GM18868 (cell line): ENCODE results near the gene CNRIP1.
A peak's percentile ranks its signal among the peaks of the same experiment; 100 is the strongest.
"Not testable (repeated sequence)": the region's sequence is repeated elsewhere in the genome, so short reads cannot be mapped to it uniquely, and the experiment has no call there.

Source experiments
- ATAC-seq: cut with Tn5 transposase; IDR thresholded peaks from one replicate; pipeline ENCODE4 v1.9.1; 2021; ENCODE audit warnings: mild to moderate bottlenecking, moderate library complexity; ENCODE audit not compliant: unreplicated experiment

Gene CNRIP1

DNA sequence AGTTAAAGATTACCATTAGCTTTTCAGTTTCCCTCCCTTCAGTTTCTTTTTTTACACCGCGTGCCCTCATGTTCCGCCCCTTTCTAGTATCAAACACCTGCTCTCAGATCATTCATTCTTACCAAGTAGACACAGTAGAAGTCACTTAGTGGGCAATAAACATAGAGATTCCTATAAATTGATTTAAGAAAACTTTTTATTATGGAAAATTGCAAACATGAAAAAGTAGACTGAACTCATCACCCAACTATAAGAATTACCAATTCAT is 21.2 kb upstream of the CNRIP1 start:
- ATAC-seq, result no peak

DNA sequence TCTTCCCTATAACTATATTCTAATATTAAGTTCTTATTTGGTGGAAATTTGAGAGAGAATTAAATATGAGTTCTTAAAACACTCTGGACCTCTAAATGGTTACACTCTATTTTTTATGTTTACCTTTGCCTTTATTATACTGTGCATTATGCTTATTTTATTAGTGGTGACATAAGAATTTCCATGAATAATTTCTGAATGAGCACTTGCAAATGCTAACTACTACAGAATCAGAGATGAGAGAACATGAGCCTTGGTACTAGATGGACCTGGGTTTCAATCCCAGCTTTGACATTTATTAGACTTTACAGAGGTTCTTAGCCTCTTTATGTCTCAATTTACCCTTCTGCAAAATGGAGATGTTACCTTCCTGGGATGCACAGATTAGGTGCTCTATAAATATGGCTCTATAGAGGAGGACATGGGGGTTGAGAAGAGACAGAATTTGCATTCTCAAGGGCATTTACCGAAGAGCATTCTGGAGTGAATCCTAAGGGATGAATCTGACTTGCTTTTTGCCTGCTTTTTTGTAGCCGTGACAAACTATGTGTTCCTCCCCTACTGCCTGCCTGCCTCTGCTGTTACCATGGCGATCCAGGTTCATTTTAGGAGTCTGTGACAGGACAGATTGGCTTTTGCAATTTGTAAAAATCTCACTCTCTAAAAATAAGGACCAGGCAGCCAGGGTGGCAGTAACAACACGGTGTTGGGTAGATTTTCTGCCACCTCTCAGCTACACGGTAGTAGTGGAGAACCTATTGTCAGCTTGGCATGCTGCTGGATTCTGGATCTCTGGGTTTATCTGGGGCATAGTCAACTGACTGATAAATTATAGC is 20.7 kb upstream of the CNRIP1 start:
- no peak for ATAC-seq

DNA sequence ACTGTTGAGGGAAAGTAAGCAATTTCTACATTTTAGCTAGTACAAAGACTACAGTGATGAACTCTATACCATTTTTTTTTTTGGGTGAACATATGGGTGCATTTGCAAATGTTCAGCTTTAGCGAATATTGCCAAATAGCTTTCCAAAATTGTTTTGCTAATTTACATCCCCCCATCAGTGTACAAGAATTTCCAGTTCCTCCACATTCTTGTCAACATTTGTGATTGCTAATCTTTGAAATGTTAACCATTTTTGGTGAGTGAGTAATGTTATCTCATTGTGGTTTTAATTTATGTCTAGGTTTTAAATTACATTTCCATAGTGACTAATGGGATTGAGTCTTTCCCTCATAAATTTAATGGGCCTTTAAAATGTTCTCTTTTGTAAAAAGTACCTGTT is 16.4 kb upstream of the CNRIP1 start:
- ATAC-seq, result no peak

DNA sequence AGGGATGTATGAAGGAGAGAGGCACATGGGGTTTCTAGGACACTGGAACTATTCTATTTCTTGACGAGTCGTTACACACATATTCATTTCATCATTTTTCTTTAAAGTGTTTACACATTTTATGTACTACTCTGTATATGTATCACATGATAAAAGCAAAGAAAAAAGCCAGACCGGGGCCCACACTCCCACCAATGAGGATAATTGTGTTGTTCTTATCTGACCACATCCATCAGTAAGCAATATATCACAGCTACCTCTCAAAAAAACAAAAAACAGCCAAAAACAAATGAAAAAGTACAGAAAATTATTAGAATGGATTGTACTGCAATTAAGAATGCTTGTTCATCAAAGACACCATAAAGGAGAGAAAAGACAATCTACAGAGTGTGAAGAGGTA is 14.2 kb upstream of the CNRIP1 start:
- no peak for ATAC-seq

DNA sequence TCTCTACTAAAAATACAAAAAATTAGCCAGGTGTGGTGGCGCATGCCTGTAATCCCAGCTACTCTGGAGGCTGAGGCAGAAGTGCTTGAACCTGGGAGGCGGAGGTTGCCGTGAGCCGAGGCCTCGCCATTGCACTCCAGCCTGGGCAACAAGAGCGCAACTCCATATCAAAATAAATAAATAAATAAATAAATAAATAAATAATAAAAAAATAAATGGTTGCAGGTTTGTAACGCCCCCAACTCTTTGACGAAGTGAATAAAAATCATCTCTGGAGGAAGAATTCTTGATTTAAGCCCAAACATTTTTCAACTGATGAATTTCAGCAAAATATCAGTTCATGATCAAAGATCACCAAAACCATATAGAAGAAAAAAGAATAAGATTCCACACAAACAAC is 13.3 kb upstream of the CNRIP1 start:
- ATAC-seq, result no peak

DNA sequence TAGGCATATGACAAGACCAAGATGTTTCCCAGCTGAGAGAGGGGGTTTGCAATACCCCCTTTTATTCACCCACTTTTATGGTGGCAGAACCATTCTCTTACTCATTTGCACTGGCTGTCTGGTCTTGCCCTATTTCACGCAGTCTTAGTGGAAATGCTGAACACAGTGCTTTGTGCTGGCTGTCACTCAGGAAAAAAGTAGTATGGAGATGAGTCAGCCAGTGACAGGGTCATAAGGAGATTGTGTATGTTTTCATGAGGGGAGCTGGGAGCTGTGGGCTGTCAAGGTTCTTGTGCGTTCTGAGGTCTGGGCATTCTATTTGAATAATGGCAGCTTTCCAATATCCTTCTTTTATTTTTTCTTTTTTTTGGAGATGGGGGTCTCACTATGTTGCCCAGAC is 10.9 kb upstream of the CNRIP1 start:
- peak; percentile 69 for ATAC-seq

DNA sequence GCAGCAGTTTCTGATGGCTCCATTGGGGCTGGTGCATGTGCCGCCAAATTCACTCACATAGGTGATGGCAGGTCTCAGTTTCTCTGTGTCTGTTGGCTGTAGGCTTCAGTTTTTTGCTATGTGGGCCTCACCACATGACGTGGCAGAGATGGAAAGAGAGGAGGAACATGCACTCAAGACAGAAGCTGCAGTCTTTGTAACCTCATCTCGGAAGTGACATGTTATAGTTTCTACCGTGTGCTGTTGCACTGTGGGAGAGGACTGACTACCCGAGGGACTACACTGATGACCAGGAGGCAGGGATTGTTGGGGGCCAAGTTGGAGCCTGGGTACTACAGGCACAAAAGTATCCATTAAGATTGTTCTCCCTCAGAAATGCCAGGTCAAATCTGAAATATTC is 9.2 kb upstream of the CNRIP1 start:
- ATAC-seq, result no peak

DNA sequence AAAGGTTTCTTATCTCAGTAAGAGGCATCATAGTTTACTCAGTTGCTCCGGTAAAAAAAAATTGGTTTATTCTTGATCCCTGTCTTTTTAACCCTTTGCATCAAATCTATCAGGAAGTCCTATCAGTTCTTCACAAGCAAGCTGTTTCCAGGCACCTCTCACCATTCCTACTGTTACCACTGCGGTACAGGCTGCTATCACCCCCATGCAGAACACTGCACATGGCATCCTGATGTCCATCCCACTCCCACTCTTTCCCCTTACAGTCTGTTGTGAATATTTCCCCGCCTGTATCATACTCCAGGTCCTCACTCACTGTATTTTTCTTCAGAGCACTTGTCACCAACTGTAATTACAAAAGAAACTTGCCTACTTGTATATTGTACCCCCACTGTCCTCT is 5.3 kb upstream of the CNRIP1 start:
- no peak for ATAC-seq

DNA sequence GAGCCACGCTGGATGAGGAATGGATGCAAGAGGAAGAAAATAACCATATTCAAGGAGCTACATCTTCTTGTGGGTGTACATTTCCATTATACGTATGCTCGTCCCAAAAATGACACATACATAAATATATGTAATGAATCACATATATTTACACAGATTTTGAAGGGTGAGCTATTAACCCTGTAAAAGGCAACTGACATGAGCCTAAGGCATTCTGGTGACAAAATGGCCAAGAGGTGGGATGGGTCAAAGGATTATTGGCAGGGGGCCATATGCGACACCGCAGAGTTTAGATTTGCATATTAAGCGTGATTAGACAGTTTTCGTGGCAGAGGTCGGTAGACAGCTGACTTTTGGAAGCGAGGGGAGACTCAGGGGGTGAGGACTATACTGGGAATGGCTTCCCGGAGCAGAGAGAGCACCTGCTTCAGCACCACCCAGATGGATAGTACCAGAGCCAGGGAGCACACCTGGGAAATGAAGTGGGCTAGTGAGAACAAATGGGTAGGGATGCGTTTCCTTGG is 431 bp upstream of the CNRIP1 start:
- no peak for ATAC-seq

DNA sequence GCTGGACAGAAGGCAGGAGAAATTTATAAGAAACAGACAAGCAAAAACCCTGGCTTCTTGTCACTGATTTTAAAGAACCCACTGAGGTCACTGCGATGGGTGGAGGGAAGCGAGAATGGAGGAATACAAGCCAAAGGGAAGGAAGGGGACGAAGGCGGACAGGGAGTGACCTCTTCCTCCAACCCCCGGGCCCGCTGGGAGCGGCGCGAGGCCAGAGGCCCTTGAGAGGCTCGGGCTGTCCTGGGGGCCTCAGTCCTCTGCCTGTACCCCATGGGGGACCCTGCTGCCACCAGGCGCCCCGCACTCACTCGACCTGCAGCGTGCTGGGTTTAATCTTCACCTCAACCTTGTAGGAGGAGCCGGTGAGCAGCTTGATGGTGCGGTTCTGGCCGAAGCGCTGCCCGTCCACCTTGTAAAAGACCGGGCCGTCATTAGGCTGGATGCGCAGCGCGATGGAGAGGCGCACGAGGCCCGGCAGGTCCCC is 793 bp downstream of the CNRIP1 start:
- no peak for ATAC-seq

DNA sequence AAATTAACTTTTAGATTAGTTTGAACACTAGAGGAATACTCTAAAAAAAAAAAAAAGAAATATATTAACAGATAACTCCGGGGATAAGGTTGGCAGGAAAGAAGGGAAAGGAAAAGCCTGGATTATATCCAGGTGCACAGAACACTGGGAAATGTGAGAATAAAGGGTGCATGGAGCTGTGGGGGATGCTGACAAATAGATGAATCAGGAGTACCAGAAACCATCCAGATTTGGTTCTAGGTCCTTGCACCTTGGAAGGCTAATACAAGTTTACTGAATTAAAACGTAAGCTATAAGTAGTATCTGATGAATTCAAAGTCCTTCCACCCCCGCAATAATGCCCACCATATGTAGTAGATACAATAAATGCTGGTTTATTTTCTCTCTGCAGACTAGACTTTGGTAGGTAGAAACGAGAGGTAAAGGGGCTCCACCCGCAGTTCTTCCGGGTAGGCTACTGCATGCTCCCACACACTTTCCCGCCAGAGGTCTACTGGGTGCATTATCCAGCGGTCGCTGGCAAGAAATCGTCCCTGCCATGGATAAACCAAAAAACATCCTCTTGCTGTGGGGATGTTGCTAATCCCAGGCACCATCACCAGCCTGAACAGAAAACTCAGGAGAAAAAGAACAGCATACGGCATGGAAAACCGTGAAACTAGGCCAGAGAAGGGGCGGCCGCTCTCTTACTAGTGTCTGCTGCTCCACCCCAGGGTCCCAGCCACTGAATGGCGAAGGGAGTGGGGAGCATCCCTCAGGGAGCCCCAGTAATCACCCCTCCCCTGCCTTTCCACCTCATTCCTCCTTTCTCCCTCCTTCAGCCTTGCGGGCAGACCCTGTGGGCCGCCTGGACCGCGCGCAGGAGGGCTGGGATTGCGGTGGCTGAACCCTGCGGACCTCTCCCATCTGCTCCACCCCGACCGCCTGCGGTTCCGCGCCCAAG is 1.5 kb downstream of the CNRIP1 start:
- no peak for ATAC-seq

DNA sequence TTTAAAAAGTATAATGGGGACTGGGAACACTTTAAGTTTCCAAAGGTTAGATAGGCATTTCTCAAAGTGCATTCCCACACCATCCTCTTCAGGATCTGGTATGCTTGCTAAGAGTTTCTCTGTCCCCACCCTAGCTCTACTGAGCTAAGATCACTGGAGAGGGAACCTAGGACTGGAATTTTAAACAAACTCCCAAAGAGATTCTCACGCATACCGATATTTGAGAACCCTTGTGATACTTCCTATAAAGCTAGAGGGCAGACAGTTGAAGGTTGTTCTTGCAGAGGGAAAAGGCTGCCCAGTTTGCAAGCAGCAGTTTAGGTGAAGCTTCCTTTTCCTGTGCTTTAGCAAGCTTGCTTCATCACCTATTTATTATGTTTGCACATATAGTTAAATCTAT is 3.6 kb downstream of the CNRIP1 start:
- no peak for ATAC-seq

DNA sequence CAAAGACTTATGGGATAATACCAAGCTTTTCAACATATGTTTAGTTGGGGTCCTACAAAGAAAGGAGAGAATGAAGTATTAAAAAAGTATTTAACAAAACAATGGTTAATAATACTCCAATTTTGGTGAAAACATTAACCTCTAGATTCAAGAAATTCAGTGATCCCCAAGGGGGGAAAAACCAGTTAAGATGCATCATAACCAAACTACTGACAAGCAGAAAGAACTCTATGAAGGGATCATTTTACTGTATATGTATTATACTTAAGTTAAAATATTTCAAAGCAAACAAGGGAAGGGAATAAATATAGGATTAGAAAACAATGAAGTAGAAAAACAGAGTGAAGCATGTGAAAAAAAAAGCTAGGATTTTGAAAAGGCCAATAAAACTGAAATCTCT is 8.7 kb downstream of the CNRIP1 start:
- ATAC-seq, result no peak

DNA sequence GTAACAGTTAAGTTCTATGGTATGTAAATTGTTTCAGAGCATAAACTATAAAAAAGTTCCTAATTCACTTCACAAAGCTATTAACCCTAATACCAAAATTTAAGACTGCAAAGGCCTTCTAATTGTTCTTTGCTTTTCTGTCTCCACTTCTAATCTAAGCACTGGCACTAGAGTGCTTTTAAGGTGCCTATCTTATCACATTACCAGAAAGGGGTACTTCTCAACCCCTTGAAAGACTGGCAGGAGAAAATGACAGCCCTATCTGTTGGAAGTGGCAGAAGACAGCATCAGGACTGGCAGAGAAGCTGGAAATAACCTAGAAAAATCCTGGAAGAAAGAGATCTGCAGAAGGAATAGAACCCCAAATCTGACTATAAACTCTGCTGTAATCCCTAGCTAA is 10.3 kb downstream of the CNRIP1 start:
- ATAC-seq, result no peak

DNA sequence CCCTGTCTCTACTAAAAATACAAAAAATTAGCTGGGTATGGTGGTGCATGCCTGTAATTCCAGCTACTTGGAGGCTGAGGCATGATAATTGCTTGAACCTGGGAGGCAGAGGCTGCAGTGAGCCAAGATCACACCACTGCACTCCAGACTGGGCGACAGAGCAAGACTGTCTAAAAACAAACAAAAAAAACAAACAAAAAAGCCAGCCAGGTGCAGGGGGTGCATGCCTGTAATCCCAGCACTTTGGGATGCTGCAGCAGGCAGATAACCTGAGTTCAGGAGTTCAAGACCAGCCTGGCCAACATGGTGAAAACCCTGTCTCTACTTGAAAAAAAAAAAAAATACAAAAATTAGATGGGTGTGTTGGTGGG is 15.9 kb downstream of the CNRIP1 start:
- ATAC-seq, result not testable (repeated sequence)

DNA sequence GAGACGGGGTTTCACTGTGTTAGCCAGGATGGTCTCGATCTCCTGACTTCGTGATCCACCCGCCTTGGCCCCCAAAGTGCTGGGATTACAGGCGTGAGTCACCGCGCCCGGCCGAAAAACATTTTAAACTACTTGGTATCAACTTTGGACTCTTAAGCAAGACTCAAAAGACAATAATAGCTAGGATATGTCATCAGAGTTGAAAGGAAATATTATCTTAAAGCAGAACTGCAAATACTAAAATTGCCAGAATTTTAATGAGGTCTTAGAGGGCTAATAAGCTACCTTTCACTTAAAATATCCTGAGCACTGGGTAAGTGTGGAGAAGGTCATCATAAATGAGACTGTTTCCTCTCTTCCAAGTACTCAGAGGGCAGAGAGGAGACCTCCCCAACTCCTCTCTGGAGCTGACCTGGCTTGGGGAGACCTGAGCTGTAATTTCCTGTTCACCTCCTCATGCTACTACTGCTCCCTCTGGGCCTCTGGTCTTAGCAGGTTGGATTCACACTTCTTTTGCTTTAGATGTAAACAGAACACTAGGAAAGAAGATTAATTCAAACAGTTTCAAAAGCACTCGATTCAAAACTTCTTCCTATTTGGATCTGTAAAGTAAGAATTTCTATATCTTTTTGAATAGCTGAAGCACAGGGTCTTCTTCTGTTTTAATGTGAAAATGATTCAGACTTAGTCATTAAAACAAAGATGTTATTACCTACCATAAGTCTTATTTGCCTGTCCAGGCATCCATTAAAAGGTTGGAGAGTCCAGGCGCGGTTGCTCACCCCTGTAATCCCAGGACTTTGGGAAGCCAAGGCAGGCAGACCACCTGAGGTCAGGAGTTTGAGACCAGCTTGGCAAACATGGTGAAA is 16.5 kb downstream of the CNRIP1 start:
- no peak for ATAC-seq

DNA sequence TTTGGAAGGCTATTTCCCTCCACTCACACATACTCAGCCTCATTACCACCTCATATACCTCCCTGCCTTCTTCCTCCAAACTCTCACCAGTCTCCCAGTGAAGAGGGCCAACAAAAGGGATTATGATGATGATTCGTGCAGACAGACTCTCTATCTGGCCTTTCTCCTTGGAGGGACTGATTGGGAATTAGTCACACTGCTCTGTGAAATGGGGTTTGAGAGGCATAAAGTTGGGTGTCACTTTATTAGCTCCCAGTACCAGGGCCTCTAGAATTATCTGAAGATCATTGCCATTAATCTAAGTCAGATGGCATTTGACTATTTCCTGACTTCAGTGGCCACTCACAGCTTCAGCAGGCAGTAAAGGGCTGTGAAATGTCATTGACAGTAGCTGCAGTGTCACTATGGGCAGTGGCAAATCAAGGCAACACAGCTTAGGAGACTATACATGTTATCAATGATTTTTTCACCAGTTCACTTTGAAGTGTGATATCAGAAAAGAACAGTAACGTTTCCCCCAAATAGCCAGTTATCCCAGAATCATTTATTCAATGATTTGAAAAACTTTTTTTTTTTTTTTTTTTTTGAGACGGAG is 17.4 kb downstream of the CNRIP1 start:
- no peak for ATAC-seq

DNA sequence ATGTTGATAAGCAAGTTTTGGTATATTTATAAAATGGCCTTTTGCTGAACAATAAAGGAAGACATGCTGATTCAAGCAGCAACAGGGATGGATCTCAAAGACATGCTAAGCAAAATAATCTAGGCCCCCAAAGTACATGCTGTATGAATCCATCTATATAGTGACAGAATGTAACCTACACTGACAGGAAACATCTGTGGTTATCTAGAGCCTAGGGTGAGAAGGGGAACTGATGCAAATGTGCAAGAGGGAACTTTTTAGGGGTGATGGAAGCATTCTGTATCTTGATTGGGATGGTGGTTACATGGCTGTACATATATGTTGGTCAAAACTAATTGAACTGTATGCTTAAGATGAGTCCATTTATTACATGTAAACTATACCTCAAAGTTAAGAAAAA is 24.2 kb downstream of the CNRIP1 start:
- ATAC-seq, result peak; percentile 72

DNA sequence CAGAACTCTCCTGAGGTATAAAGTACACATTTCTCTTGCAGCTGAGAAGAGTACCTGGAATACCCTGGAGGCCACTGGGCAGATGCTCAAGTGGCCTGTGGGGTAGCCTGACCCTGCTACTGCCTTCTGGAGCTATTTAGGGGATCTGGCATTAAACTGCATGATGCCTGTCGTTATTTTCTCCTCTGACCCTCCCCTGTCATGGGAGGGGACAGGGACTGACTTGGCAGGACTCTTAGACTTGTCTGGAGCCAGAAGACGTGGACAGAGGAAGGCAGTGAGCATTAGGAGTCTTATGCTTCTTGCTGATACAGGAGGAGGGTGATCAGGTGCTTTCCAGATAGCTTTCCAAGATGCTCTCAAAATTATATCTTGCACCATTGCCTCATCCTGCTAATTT is 24.8 kb downstream of the CNRIP1 start:
- ATAC-seq, result no peak

DNA sequence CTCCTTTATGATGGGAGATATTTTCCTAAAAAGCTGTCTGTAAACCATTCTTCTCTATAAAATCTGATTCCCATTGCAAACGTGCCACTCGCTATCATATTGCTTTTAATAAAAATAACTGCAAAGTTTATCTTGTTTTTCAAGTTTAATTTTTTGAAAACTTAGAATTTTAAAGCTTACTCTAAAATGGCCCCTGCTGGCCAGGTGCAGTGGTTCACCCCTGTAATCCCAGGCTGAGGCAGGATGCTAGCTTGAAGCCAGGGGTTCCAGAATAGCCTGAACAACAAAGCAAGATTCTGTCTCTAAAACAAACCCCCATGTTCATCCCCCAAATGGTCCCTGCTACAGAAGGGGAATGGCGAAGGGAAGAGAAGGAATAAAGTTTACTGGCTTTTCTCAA is 25.6 kb downstream of the CNRIP1 start:
- no peak for ATAC-seq

DNA sequence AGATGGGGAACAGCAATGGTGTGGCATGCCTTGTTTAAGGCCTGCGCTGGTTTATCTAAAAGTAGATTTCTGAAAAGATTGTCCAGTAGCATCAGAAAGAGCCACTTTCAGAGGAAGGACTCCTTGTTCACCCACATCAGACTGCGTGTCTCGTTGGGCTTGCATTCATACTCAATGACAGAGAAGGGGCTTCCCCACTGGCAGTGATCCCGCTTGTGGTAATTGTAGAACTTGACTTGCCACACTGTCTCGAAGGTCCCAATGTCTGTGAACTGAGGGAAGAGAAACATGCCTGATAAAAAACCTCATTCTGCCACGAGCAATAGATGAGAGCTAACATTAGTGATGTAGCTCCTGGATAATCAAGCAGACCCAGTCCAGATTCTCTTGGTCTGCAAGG is 26.0 kb downstream of the CNRIP1 start:
- ATAC-seq, result no peak
